ENCODE results near the gene ZNF735.
"Not testable (repeated sequence)": the region's sequence is repeated elsewhere in the genome, so short reads cannot be mapped to it uniquely, and the experiment has no call there.

The ZNF735 gene

DNA sequence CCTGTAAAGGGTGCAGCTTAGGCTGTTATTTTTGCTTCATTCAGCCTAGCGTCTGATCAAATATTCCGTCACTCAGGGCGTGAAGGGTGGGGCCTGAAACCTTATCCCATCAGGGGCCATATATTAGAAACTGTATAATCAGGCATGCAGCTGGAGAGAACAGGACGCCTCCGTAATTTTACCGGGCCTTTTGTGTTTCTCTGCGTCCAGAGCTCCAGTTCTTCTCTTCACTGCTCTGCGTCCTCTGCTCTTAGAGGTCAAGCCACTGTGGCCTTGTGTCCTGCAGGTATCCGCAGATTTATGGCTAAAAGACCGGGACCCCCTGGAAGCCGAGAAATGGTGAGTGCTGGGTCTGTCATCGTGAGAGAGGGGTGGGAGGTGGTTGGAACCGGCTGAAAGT is at the start of gene ZNF735:
Gene ZNF735 (plus strand): TSS at position 301 of the 400 bp plus-strand sequence. CDS start 0 bp downstream, at position 301.
- FAIRE-seq (no peak), DNase-seq (ENCODE audit: insufficient read length, low spot score) (no peak)

DNA sequence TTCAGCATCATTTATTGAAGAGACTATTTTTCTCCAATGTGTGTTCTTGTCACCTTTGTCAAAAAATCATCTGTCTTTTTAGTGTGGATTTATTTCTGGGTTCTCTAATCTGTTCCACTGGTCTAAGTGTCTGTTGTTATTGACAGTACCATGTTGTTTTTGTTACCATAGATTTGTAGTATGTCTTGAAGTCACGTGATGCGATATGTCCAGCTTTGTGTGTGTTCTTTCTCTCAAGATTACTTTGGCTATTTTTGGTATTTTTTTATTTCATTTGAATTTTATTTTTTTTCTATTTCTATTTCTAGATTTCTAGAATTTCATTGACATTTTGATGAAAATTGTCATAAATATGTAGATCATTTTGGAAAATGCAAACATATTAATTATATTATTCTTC is 36.0 kb upstream of the ZNF735 start:
- FAIRE-seq, result not testable (repeated sequence)

DNA sequence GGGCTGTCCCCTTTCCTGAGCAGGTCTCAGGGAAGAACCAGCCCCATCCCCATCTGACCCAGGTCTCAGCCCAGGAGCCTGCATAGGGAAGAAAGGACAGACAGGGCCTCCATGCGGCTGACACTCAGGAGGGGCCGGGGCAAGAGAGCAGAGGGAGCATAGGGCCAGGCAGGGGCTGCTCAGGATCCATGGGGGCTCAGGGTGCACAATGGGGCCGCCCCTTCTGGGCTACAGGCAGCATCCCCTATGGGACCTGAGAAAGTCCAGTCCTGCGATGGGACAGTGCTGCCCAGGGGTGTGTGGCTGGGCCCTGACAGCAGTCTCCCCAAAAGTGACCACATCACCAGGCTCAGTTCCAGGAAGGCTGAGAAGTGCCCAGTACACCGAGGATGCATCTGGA is 32.7 kb upstream of the ZNF735 start:
- DNase-seq (ENCODE audit: insufficient read length, low spot score) (no peak), FAIRE-seq (no peak)

More for the DNA sequence above, 36.0 kb upstream of the ZNF735 start:
- DNase-seq (ENCODE audit: insufficient read length, low spot score), result not testable (repeated sequence)

DNA sequence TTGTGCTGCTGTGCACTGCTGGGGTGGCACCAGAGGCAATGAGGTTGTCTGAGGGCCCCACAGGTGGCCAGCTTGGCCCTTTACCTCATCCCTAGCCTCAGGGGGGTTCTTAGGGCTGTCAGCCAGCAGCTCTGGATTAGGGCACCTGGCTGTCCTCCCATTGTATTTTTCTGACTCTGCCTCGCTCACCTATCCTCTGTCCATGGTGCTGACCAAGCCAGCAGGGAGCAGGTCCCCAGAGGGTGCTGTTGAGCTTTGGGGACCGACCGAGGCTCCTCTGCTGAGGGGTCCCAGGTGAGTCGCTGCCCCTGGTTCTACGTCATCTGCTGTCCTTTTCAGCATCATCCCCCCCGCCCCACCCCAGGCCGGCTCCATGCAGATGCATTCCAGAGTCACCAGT is 32.1 kb upstream of the ZNF735 start:
- no peak for FAIRE-seq
- no peak for DNase-seq (ENCODE audit: insufficient read length, low spot score)

DNA sequence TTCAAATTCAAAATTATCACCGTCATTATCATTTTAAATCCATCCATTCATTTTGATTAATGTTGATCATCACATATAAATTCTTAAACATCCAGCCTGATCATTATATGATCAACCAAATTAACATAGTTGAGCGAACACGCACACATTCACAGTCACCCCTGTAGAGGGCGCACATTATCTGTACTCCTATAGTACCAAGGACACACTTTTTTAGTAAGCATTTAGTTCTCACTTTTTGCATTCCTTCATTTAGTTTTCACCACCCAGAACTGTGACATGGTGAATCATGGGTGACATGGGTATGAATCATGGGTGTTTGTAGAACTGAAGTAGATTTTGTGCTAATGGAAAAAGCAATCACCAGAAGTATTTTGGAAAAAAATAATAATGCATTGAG is 26.0 kb upstream of the ZNF735 start:
- no peak for FAIRE-seq

DNA sequence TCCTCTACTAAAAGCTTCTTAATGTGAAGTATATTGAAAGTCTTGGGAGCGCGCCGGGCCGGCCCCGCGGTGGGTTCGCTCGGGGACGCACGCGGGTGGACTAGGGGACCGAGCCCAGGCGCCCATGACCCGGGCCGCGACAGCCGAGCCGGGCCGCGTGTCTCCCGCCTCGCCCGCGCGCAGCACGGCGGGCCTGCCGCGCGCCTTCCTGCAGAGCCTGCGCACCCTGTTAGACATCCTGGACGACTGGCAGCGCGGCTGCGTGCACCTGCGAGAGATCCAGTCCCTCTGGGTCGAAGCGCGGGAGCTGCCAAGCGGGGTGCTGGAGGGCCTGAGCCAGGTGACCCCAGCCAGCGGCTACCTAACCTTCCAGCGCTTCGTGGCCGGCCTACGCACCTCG is 25.4 kb upstream of the ZNF735 start:
- DNase-seq (ENCODE audit: insufficient read length, low spot score) (no peak), FAIRE-seq (no peak)

More for the DNA sequence above, 26.0 kb upstream of the ZNF735 start:
- DNase-seq (ENCODE audit: insufficient read length, low spot score), result no peak

DNA sequence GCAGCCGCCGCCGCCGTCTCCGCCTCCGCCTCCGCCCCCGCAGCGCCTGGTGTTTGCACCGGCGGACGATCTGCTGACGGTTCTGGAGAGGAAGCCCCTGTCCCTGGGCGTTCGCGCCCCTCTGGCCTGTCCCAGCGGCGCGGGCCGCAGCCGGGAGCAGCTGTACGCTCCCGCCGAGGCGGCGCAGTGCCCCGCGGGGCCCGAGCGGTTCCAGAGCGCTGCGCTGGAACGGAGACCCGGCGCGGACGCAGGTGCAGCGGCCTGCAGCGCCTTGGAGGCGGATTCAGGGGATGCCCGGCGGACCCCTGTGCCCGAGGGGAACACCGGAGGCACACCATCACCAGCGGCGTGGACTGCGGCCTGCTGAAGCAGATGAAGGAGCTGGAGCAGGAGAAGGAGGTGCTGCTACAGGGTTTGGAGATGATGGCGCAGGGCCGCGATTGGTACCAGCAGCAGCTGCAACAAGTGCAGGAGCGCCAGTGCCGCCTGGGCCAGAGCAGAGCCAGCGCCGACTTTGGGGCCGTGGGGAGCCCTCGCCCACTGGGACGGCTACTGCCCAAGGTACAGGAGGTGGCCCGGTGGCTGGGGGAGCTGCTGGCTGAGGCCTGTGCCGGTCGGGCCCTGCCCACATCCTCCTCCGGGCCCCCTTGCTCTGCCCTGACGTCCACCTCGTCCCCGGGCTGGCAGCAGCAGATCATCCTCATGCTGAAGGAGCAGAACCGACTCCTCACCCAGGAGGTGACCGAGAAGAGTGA is 24.8 kb upstream of the ZNF735 start:
- no peak for FAIRE-seq
- DNase-seq (ENCODE audit: insufficient read length, low spot score), result no peak

DNA sequence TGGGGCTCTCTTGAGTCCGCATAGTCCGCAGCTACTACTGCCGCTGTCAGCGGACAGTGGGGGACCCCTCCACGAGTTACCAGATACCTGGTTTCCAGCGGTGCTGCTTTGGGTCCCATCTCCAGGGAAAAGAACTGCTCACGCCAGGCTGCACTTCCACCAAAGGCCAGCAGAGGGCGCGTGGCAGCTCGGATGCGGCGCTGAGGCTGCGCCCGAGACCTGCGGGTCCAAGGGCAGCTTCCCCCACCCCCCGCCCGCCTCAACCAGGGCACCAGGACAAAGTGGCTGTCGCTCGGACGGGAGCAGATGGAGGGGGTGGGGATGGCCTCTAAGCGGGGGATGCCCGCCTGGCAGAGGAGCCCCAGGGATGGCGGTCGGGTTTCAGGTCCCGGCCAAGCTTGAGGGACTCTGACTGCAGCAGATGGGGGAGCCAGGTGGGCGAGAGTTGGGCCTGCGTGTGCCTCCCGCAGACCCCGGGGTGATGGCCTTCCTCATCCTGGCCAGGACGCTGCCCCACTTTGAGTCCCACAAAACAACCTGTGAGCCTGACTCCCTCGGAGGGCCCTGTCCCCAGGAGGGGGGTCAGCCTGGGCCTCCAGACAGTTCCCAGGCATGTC is 23.8 kb upstream of the ZNF735 start:
- DNase-seq (ENCODE audit: insufficient read length, low spot score) (no peak), FAIRE-seq (no peak)

DNA sequence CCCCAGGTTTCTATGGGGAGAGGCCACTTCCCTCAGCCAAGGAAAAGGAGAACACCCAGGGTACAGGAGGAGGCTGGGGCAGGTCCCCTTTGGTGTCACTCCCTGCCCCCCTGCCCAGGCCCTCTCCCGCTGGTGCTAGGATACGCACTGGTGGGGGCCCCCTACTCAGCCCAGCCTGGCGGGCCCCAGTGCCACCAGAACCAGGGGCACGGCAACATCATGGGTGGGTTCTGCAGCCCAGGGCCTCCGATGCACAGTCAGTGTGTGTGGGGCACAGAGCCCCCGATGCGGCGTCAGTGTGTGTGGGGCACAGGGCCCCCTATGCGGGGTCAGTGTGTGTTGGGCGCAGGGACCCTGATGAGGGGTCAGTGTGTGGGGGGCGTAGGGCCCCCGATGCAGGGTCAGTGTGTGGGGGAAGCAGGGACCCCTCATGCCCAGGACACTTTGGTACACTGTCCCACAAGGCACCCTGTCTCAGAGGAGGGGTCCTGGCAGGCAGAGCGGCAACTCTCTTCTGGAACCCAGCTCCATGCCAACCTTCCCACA is 23.1 kb upstream of the ZNF735 start:
- DNase-seq (ENCODE audit: insufficient read length, low spot score), result no peak
- FAIRE-seq, result no peak

DNA sequence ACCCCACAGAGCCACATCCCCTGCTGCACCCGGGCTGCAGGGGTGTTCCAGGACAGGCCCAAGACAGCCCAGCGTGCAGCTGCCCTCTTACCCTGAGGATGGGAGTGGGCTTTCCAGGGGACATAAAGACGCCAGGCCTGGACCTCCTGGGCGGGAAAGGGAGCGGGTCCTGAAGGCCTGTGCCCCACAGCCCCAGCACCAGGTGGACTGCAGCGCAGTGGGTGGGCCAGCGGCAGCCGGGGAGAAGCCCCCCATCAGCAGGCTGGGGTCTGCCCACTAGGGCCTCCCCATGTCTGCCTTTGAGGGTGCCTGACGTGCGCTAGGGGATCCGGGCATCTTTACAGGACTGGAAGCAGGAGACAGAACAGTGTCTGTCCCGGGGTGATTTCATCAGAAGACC is 22.6 kb upstream of the ZNF735 start:
- DNase-seq (ENCODE audit: insufficient read length, low spot score) (no peak), FAIRE-seq (no peak)

DNA sequence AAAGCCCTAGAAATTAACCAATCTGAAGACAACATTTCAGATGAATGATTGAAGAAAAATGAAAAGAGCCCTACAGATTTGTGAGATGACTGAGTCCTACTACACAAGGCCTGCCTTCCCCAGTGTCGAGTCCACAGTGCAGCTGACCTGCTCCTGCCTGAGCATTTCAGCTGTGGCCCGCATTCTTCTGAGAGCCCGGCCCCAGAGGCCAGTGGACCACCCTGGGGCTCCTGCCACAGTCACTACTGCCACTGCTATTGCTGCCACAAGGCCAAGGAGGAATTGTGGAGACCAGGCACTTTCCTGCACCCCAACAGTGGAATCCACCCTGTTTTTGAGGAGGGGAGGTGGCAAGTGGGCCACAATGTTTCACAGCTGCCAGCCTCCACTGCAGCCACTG is 19.6 kb upstream of the ZNF735 start:
- DNase-seq (ENCODE audit: insufficient read length, low spot score) (no peak), FAIRE-seq (no peak)

DNA sequence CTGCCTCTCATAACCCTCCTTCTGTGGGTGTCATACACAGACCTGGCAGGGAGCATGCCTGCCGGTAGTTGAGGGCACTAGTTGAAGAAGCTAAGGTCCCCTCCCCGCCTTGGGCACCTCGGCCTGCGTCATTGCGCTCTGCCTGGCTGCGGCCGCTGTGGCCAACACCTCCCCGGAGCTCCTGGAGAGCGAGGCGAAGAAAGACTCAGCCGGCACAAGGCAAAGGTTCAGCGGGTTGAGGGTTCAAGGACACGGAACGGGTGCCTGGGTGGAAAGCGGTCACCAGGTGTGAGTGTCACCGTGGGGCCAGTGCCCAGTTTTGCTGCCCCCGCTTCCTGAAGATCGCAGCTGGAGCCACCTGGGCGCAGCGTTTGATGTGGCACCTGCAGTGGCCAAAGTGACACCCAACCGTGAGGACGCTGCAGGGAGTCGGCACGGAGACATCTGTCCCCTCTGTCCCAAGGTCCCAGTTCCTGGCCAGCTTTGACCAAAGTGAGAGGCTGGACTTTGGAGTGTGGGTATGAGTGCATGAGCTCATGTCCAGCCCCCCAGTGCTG is 14.8 kb upstream of the ZNF735 start:
- FAIRE-seq, result no peak

DNA sequence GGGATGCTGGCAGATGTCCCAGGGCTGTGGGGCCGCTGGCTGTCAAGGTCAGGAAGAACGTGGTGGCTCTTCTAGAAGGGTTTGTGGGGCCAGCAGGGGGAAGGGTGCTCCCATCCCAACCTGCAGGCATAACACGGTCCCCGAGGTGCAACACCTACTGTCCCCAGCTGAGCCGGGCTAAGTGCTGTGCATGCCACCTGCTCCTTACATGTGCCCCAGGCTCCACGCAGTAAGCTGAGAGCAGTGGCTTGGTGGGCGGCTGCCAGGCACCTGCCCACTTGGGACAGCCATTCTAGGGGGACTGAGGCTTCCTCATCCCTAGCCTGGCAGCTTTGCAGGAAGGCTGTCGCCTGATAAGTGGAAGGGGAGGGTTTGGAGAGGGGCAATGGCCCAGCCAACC is 14.2 kb upstream of the ZNF735 start:
- FAIRE-seq (no peak), DNase-seq (ENCODE audit: insufficient read length, low spot score) (no peak)

More for the DNA sequence above, 14.8 kb upstream of the ZNF735 start:
- no peak for DNase-seq (ENCODE audit: insufficient read length, low spot score)

DNA sequence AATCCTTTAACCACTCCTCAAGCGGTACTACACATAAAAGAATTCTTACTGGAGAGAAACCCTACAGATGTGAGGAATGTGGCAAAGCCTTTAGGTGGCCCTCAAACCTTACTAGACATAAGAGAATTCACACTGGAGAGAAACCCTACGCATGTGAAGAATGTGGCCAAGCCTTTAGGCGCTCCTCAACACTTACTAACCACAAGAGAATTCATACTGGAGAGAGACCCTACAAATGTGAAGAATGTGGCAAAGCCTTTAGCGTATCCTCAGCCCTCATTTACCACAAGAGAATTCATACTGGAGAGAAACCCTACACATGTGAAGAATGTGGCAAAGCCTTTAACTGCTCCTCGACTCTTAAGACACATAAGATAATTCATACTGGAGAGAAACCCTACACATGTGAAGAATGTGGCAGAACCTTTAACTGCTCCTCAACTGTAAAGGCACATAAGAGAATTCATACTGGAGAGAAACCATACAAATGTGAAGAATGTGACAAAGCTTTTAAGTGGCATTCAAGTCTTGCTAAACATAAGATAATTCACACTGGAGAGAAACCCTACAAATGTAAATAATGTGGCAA is 12.8 kb downstream of the ZNF735 start:
- DNase-seq (ENCODE audit: insufficient read length, low spot score); FAIRE-seq: not testable (repeated sequence)

DNA sequence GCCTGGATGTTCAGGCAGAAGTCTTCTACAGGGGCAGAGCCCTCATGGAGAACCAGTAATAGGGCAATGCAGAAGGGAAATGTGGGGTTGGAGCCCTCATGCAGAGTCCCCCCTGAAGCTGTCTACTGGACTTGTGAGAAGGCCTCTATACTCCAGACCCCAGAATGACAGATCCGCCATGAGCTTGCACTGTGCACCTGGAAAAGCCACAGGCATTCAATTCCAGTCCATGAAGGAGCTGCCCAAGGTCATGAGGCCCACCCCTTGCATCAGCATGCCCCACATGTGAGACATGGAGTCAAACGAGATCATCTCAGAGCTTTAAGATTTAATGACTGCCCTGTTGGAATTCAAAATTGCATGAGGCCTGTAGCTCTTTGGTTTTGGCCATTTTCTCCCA is 16.4 kb downstream of the ZNF735 start:
- no peak for DNase-seq (ENCODE audit: insufficient read length, low spot score)
- FAIRE-seq, result no peak

DNA sequence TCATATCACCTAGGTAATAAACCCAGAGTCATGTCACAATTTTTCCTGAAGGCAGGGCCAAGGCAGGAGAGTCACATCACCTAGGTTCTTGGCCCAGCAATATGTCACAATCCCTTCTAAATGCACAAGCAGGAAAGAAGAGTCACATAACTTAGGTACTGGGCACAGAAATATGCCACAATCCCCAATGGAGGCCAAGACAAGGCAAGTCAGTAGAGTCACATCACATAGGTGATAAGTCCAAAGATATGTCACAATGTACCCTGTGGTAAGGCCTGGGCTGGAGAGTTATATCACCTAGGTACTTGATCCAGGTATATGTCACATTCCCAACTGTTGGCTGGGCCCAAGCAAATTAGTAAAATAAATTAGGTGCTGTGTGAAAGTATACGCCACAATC is 21.2 kb downstream of the ZNF735 start, which contains the start of gene ZNF679:
Gene ZNF679 (plus strand): TSS at position 301 of the 400 bp plus-strand sequence. CDS start 20,644 bp downstream, outside the sequence.
- DNase-seq (ENCODE audit: insufficient read length, low spot score); FAIRE-seq: not testable (repeated sequence)

DNA sequence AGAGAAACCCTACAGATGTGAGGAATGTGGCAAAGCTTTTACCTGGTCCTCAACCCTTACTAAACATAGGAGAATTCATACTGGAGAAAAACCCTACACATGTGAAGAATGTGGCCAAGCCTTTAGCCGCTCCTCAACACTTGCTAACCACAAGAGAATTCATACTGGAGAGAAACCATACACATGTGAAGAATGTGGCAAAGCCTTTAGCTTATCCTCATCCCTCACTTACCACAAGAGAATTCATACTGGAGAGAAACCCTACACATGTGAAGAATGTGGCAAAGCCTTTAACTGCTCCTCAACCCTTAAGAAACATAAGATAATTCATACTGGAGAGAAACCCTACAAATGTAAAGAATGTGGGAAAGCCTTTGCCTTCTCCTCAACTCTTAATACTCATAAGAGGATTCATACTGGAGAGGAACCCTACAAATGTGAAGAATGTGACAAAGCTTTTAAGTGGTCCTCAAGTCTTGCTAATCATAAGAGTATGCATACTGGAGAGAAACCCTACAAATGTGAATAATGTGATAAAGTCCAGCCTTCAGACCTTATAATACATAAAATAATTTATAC is 59.4 kb downstream of the ZNF735 start:
- no peak for FAIRE-seq

More for the DNA sequence above, 59.4 kb downstream of the ZNF735 start:
- no peak for DNase-seq (ENCODE audit: insufficient read length, low spot score)
